ENCODE results near the gene COQ9. TPM values are rescaled to one million over a fixed set of nuclear protein-coding genes. Genes with fewer than 3 reads are reported as not detected.

COQ9 gene
- total RNA-seq, 6 donors from 2014 or later: 33.1 to 47.1 (median 39.4) TPM

DNA sequence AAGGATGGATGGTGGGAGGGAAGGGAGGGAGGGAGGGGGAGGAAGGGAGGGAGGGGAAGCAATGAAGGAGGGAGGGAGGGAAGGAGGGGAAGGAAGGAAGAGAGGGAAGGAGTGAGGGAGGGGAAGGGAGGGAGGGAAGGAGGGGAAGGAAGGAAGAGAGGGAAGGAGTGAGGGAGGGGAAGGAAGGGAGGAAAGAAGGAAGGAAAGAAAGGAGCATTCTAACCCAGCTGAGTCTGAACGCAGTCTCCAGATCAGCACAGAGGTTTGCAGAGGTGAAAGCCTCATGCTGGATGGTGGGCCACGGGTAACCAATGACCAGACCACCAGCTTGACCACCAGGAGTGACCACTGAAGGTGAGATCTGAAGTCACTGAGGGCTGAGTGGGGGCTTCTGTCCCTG, 24.1 kb upstream of the COQ9 start:
- TF ChIP-seq, protein P1, sequence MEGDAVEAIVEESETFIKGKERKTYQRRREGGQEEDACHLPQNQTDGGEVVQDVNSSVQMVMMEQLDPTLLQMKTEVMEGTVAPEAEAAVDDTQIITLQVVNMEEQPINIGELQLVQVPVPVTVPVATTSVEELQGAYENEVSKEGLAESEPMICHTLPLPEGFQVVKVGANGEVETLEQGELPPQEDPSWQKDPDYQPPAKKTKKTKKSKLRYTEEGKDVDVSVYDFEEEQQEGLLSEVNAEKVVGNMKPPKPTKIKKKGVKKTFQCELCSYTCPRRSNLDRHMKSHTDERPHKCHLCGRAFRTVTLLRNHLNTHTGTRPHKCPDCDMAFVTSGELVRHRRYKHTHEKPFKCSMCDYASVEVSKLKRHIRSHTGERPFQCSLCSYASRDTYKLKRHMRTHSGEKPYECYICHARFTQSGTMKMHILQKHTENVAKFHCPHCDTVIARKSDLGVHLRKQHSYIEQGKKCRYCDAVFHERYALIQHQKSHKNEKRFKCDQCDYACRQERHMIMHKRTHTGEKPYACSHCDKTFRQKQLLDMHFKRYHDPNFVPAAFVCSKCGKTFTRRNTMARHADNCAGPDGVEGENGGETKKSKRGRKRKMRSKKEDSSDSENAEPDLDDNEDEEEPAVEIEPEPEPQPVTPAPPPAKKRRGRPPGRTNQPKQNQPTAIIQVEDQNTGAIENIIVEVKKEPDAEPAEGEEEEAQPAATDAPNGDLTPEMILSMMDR (IDR thresholded peaks at IDR 0.05): no peak
- no peak for TF ChIP-seq EP300 (IDR thresholded peaks at IDR 0.05)
- TF ChIP-seq POLR2AphosphoS5 (IDR thresholded peaks at IDR 0.05): no peak
- TF ChIP-seq POLR2A (IDR thresholded peaks at IDR 0.05): no peak
- 75 to 79% methylated on average over 2 of the region's 2 CpGs for WGBS, 2 donors
- ATAC-seq (ENCODE audit: low FRiP score in 2 of 2) (no peak), DNase-seq (no peak)
- Histone ChIP-seq H3K4me3 (no peak overlapping the region), H3K27me3 (no peaks in the 10 kb centered on the region), H3K36me3 (peaks cover 0 to 21% (median 12%) of the 10 kb centered on the region in 4 donors), H3K27ac (peak overlapping the region in 1 of 4 donors; percentile 18), H3K4me1 (peaks cover 7 to 29% (median 25%) of the 10 kb centered on the region in 4 donors), H3K9me3 (no peaks in the 10 kb centered on the region)

- Histone ChIP-seq H3K36me3 (peaks cover 8 to 33% (median 24%) of the 10 kb centered on the region in 4 donors), H3K27ac (peak overlapping the region in 2 of 4 donors; percentile 27 to 42), H3K27me3 (no peaks in the 10 kb centered on the region), H3K9me3 (no peaks in the 10 kb centered on the region), H3K4me1 (peaks cover 0 to 18% (median 13%) of the 10 kb centered on the region in 4 donors), H3K4me3 (no peak overlapping the region)
- TF ChIP-seq EP300 (IDR thresholded peaks at IDR 0.05) (no peak), POLR2AphosphoS5 (IDR thresholded peaks at IDR 0.05) (no peak)
- 69 to 75% methylated on average over 3 of the region's 3 CpGs for WGBS, 2 donors
- no peak for DNase-seq
- no peak for ATAC-seq (ENCODE audit: low FRiP score in 2 of 2)
These were observed 22.7 kb upstream of the COQ9 start for GRCh38 chr16:57424583-57424982.

- Histone ChIP-seq H3K9me3 (no peaks in the 10 kb centered on the region), H3K36me3 (peaks cover 17 to 50% (median 41%) of the 10 kb centered on the region in 4 donors), H3K27me3 (no peaks in the 10 kb centered on the region), H3K27ac (no peak overlapping the region), H3K4me3 (no peak overlapping the region), H3K4me1 (peaks cover 0 to 18% (median 13%) of the 10 kb centered on the region in 4 donors)
- peak in 1 of 2 donors; percentile 28 for ATAC-seq (ENCODE audit: low FRiP score in 2 of 2)
- TF ChIP-seq EP300 (IDR thresholded peaks at IDR 0.05) (no peak), POLR2A (IDR thresholded peaks at IDR 0.05) (no peak), POLR2AphosphoS5 (IDR thresholded peaks at IDR 0.05) (no peak)
- TF ChIP-seq, protein P1 (IDR thresholded peaks at IDR 0.05): no peak
- WGBS, 2 donors: 75 to 94% methylated on average over 5 to 7 of the region's 7 CpGs
- DNase-seq: no peak
These were observed 20.9 kb upstream of the COQ9 start for GRCh38 chr16:57426356-57426755.

DNA sequence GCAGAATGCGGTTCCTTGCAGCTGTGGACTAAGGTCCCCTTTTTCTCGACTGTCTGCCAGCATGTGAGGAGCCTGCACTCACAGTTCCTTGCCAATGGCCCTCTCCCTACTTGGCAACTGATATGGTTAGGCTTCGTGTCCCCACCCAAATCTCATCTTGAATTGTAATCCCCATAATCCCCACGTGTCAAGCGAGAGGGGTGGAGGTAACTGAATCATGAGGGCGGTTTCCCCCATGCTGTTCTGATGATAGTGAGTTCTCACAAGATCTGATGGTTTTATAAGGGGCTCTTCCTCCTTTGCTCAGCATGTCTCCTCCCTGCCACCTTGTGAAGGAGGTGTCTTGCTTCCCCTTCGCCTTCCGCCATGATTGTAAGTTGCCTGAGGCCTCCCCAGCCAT, 20.0 kb upstream of the COQ9 start:
- DNase-seq (no peak), ATAC-seq (ENCODE audit: low FRiP score in 2 of 2) (no peak)
- Histone ChIP-seq H3K4me3 (no peak overlapping the region), H3K9me3 (no peaks in the 10 kb centered on the region), H3K27ac (no peak overlapping the region), H3K36me3 (peaks cover 24 to 60% (median 51%) of the 10 kb centered on the region in 4 donors), H3K27me3 (no peaks in the 10 kb centered on the region), H3K4me1 (peaks cover 0 to 14% (median 7%) of the 10 kb centered on the region in 4 donors)
- WGBS, 2 donors: 84 to 93% methylated on average over 8 of the region's 8 CpGs
- TF ChIP-seq, protein P1 (IDR thresholded peaks at IDR 0.05): no peak
- TF ChIP-seq POLR2A (IDR thresholded peaks at IDR 0.05) (no peak), EP300 (IDR thresholded peaks at IDR 0.05) (no peak), POLR2AphosphoS5 (IDR thresholded peaks at IDR 0.05) (no peak)

- no peaks in the 10 kb centered on the region for H3K27me3 ChIP-seq
- no peak for TF ChIP-seq POLR2AphosphoS5 (IDR thresholded peaks at IDR 0.05)
- no peak for TF ChIP-seq EP300 (IDR thresholded peaks at IDR 0.05)
- TF ChIP-seq, protein P1 (IDR thresholded peaks at IDR 0.05): no peak
- TF ChIP-seq POLR2A (IDR thresholded peaks at IDR 0.05): no peak
- H3K27ac ChIP-seq: no peak overlapping the region
- ATAC-seq (ENCODE audit: low FRiP score in 2 of 2): no peak
- DNase-seq: no peak
- peaks cover 29 to 65% (median 55%) of the 10 kb centered on the region in 4 donors for H3K36me3 ChIP-seq
- H3K4me3 ChIP-seq: no peak overlapping the region
- no peaks in the 10 kb centered on the region for H3K9me3 ChIP-seq
- peaks cover 0 to 10% (median 3%) of the 10 kb centered on the region in 4 donors for H3K4me1 ChIP-seq
These were observed 19.5 kb upstream of the COQ9 start for GRCh38 chr16:57427824-57428223.
